Trophoblast cell (in vitro differentiated cells and primary cell): ENCODE measurements around the gene RNASEH1.

Experiments
- DNase-seq, 2 donors: peaks; one replicate each; pipeline ENCODE4 v3.0.0-alpha.2; 2016
- H2AFZ ChIP-seq: 2 replicates; pipeline ENCODE4 v1.6.1; 2013; ENCODE audit warnings: low read length, moderate library complexity, mild to moderate bottlenecking; ENCODE audit not compliant: insufficient read depth, poor library complexity
- H2AK5ac ChIP-seq: 2 replicates; pipeline ENCODE4 v1.6.1; 2013; ENCODE audit warnings: mild to moderate bottlenecking, low read length
- H2BK120ac ChIP-seq: 2 replicates; pipeline ENCODE4 v1.6.1; 2013; ENCODE audit warnings: low read length, mild to moderate bottlenecking, moderate library complexity; ENCODE audit not compliant: insufficient read depth, poor library complexity
- H2BK12ac ChIP-seq: 2 replicates; pipeline ENCODE4 v1.6.1; 2013; ENCODE audit warnings: mild to moderate bottlenecking, low read length, moderate library complexity
- H2BK5ac ChIP-seq: 2 replicates; pipeline ENCODE4 v1.6.1; 2013; ENCODE audit warnings: low read length, low read depth, moderate library complexity, mild to moderate bottlenecking; ENCODE audit not compliant: poor library complexity
- H3K14ac ChIP-seq: 2 replicates; pipeline ENCODE4 v1.6.1; 2013; ENCODE audit warnings: mild to moderate bottlenecking, low read length
- H3K18ac ChIP-seq: 2 replicates; pipeline ENCODE4 v1.6.1; 2013; ENCODE audit warnings: mild to moderate bottlenecking, low read length
- H3K23ac ChIP-seq: 2 replicates; pipeline ENCODE4 v1.6.1; 2013; ENCODE audit warnings: low read length
- H3K27ac ChIP-seq: 2 replicates; pipeline ENCODE4 v1.5.1; 2013; ENCODE audit warnings: low read depth, mild to moderate bottlenecking, inconsistent platforms, low read length, moderate library complexity
- H3K27me3 ChIP-seq: 2 replicates; pipeline ENCODE4 v1.6.1; 2013; ENCODE audit warnings: inconsistent platforms, mild to moderate bottlenecking, low read length, moderate library complexity; ENCODE audit not compliant: insufficient read depth
- H3K36me3 ChIP-seq, 2 experiments: 1 replicate in 1 of 2; 2 replicates in 1 of 2; pipeline ENCODE4 v1.6.1; 2013; ENCODE audit warnings: low read length in 2 of 2, mild to moderate bottlenecking in 2 of 2, moderate library complexity in 1 of 2; ENCODE audit not compliant: insufficient read depth in 2 of 2, control insufficient read depth in 1 of 2
- H3K4ac ChIP-seq: 2 replicates; pipeline ENCODE4 v1.6.1; 2013; ENCODE audit warnings: low read depth, mild to moderate bottlenecking, low read length, moderate library complexity
- H3K4me1 ChIP-seq, 2 experiments: 1 replicate in 1 of 2; 2 replicates in 1 of 2; pipeline ENCODE4 v1.6.1; 2013; ENCODE audit warnings: low read length in 2 of 2, mild to moderate bottlenecking in 2 of 2, moderate library complexity in 1 of 2; ENCODE audit not compliant: insufficient read depth in 2 of 2, control insufficient read depth in 1 of 2
- H3K4me2 ChIP-seq: 2 replicates; pipeline ENCODE4 v1.6.1; 2013; ENCODE audit warnings: inconsistent platforms, mild to moderate bottlenecking, low read length, moderate library complexity
- H3K4me3 ChIP-seq: 2 replicates; pipeline ENCODE4 v1.5.1; 2013; ENCODE audit warnings: mild to moderate bottlenecking, low read depth, low read length, inconsistent platforms
- H3K79me1 ChIP-seq: one replicate; pipeline ENCODE4 v1.6.1; 2013; ENCODE audit warnings: low read length
- H3K79me2 ChIP-seq: 2 replicates; pipeline ENCODE4 v1.6.1; 2013; ENCODE audit warnings: low read length, mild to moderate bottlenecking; ENCODE audit not compliant: control insufficient read depth, insufficient read depth, poor library complexity
- H3K9ac ChIP-seq: 2 replicates; pipeline ENCODE4 v1.6.1; 2013; ENCODE audit warnings: mild to moderate bottlenecking, low read length
- H3K9me3 ChIP-seq: 2 replicates; pipeline ENCODE4 v1.6.1; 2013; ENCODE audit warnings: low read depth, mild to moderate bottlenecking, control low read depth, inconsistent platforms, low read length; ENCODE audit not compliant: insufficient read depth
- H4K12ac ChIP-seq: 2 replicates; pipeline ENCODE4 v1.6.1; 2013; ENCODE audit warnings: low read depth, mild to moderate bottlenecking, low read length, moderate library complexity
- H4K8ac ChIP-seq: 2 replicates; pipeline ENCODE4 v1.6.1; 2013; ENCODE audit warnings: low read depth, mild to moderate bottlenecking, low read length, moderate library complexity
- H4K91ac ChIP-seq: one replicate; pipeline ENCODE4 v1.6.1; 2013; ENCODE audit warnings: low read depth, mild to moderate bottlenecking, low read length, moderate library complexity
- WGBS: extraction: QIAGEN DNeasy Blood & Tissue Kit; methylation state at CpG from one replicate; pipeline ENCODE4 v1.1.7; 2013; ENCODE audit warnings: missing lambda C conversion rate; ENCODE audit not compliant: insufficient read length, insufficient coverage; ENCODE audit errors: extremely low coverage; 5-methylcytosine and 5-hydroxymethylcytosine counted together

RNASEH1 gene

DNA sequence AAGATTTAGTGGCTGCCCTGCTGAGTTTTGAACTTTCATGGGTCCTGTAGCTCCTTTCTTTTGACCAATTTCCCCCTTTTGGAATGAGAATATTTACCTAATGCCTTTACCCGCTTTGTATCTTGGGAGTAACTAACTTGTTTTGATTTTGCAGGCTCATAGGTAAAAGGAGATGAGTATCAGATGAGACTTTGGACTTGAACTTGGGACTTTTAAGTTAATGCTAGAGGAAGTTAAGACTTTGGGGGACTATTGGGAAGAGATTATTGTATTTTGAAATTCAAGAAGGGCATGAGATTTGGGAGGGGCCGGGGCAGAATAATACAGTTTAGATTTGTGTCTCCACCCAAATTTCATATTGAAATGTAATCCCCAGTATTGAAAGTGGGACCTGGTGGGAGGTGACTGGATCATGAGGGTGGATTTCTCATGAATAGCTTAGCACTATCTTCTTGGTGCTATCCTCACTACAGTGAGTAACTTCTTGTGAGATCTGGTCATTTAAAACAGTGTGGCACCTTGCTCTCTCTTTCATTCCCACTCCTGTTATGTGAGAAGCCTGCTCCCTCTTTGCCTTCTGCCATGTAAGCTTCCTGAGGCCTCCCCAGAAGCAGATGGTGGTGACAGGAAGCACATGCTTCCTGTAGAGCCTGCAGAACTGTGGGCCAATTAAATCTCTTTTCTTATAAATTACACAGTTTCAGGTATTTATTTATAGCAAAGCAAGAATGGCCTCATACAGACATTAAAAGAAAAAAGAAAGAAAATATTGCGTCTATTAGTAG lies 44.9 kb downstream of the RNASEH1 start:
- Histone ChIP-seq H3K36me3 (peaks cover 14 to 16% of the 10 kb centered on the region in 2 experiments), H2BK5ac (no peak overlapping the region), H2AFZ (no peak overlapping the region), H3K4me3 (no peak overlapping the region), H3K18ac (no peak overlapping the region), H2AK5ac (no peak overlapping the region), H3K4ac (no peak overlapping the region), H3K27ac (no peak overlapping the region), H3K4me2 (no peak overlapping the region), H4K12ac (no peak overlapping the region), H2BK12ac (no peak overlapping the region), H3K4me1 (no peaks in the 10 kb centered on the region), H3K23ac (no peak overlapping the region), H3K27me3 (no peaks in the 10 kb centered on the region), H3K79me2 (peaks cover under 1% of the 10 kb centered on the region), H4K8ac (no peak overlapping the region), H2BK120ac (no peak overlapping the region), H3K79me1 (peaks cover under 1% of the 10 kb centered on the region), H4K91ac (no peak overlapping the region), H3K14ac (no peak overlapping the region), H3K9ac (no peak overlapping the region), H3K9me3 (no peaks in the 10 kb centered on the region)
- no peak for DNase-seq
- WGBS: no CpG with 5 or more reads among the region's 3 CpGs

DNA sequence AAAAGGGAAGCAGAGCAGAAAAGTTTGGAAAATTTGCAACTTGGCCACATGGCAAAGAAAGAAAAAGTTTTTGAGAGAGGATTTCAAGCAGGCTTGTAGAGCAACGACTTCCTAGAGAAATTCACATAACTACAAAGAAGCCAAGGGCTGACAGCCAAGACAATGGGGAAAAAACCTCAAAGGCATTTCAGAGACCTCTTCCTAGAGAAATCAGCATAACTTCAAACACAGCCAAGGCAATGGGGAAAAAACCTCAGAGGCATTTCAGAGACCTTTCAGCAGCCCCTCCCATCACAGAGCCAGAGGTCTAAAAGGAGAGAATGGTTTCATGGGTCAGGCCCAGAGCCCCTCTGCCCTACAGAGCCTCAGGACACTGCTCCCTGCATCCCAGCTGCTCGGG lies 46.0 kb downstream of the RNASEH1 start:
- WGBS: no CpG with 5 or more reads among the region's 2 CpGs
- H3K36me3 ChIP-seq: peaks cover 14 to 16% of the 10 kb centered on the region in 2 experiments
- no peak overlapping the region for H3K27ac ChIP-seq
- no peaks in the 10 kb centered on the region for H3K79me1 ChIP-seq
- no peak overlapping the region for H3K4me3 ChIP-seq
- H2BK120ac ChIP-seq: no peak overlapping the region
- H3K4me2 ChIP-seq: no peak overlapping the region
- H3K14ac ChIP-seq: no peak overlapping the region
- no peak overlapping the region for H2AK5ac ChIP-seq
- no peak overlapping the region for H2BK12ac ChIP-seq
- no peak overlapping the region for H3K23ac ChIP-seq
- H3K18ac ChIP-seq: no peak overlapping the region
- H4K12ac ChIP-seq: no peak overlapping the region
- no peak overlapping the region for H4K91ac ChIP-seq
- H3K4me1 ChIP-seq: no peaks in the 10 kb centered on the region
- H3K4ac ChIP-seq: no peak overlapping the region
- H4K8ac ChIP-seq: no peak overlapping the region
- H3K9ac ChIP-seq: no peak overlapping the region
- DNase-seq: no peak
- H2BK5ac ChIP-seq: no peak overlapping the region
- H2AFZ ChIP-seq: no peak overlapping the region
- H3K79me2 ChIP-seq: no peaks in the 10 kb centered on the region
- no peaks in the 10 kb centered on the region for H3K9me3 ChIP-seq
- H3K27me3 ChIP-seq: no peaks in the 10 kb centered on the region

DNA sequence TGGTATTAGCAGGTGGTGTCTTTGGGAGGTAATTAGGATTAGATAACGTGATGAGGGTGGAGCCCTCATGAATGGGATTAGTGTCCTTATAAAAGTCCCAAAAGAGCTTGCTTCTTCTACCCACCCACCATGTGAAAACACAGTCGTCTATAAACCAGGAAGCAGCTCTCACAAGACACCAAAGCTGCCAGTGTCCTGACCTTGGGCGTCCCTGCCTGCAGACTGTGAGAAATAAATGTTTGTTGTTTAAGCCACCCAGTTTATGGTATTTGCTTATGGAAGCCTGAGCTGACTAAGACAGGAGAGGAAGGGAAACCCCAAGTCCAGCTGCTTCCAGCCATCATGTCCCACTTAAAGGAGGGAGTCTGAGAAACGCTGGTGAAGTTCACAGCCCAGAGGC lies 52.4 kb downstream of the RNASEH1 start:
- no CpG with 5 or more reads among the region's 4 CpGs for WGBS
- DNase-seq: no peak
- no peak overlapping the region for H3K23ac ChIP-seq

DNA sequence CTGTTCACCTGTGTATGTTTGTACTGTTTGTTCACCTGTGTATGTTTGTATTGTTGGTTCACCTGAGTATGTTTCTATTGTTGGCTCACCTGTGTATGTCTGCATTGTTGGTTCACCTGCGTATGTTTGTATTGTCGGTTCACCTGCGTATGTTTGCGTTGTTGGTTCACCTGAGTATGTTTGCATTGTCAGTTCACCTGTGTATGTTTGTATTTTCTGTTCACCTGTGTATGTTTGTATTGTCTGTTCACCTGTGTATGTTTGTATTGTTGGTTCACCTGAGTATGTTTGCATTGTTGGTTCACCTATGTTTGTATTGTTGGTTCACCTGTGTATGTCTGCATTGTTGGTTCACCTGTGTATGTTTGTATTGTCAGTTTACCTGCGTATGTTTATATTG lies 53.4 kb downstream of the RNASEH1 start:
- Histone ChIP-seq H2BK120ac (no peak overlapping the region), H2AK5ac (no peak overlapping the region), H3K9me3 (peaks cover 5% of the 10 kb centered on the region), H3K4me3 (no peak overlapping the region), H3K79me1 (no peaks in the 10 kb centered on the region), H3K18ac (no peak overlapping the region), H3K9ac (no peak overlapping the region), H3K36me3 (peaks cover 17 to 31% of the 10 kb centered on the region in 2 experiments), H3K23ac (no peak overlapping the region), H4K8ac (no peak overlapping the region), H4K91ac (no peak overlapping the region), H3K4me2 (no peak overlapping the region), H3K4ac (no peak overlapping the region), H3K4me1 (no peaks in the 10 kb centered on the region), H3K79me2 (no peaks in the 10 kb centered on the region), H2BK5ac (no peak overlapping the region), H3K27me3 (no peaks in the 10 kb centered on the region), H3K27ac (no peak overlapping the region), H2AFZ (no peak overlapping the region), H3K14ac (no peak overlapping the region), H2BK12ac (no peak overlapping the region), H4K12ac (no peak overlapping the region)
- WGBS: no CpG with 5 or more reads among the region's 5 CpGs
- DNase-seq: no peak

More for the DNA sequence above, 52.4 kb downstream of the RNASEH1 start:
- Histone ChIP-seq H3K79me1 (no peaks in the 10 kb centered on the region), H3K18ac (no peak overlapping the region), H3K9me3 (peaks cover 5% of the 10 kb centered on the region), H4K12ac (no peak overlapping the region), H2AFZ (no peak overlapping the region), H2AK5ac (no peak overlapping the region), H4K91ac (no peak overlapping the region), H3K36me3 (peaks cover 11 to 24% of the 10 kb centered on the region in 2 experiments), H3K4me3 (no peak overlapping the region), H2BK5ac (no peak overlapping the region), H3K4me2 (no peak overlapping the region), H4K8ac (no peak overlapping the region), H2BK120ac (no peak overlapping the region), H3K27me3 (no peaks in the 10 kb centered on the region), H2BK12ac (no peak overlapping the region), H3K27ac (no peak overlapping the region), H3K9ac (no peak overlapping the region), H3K4ac (no peak overlapping the region), H3K14ac (no peak overlapping the region), H3K4me1 (no peaks in the 10 kb centered on the region), H3K79me2 (no peaks in the 10 kb centered on the region)
